GM12891 (cell line): Measurements from ENCODE around the gene MYG1.

Experiments used
- DNase-seq: peaks from one replicate; pipeline ENCODE4 v3.0.0; 2011; ENCODE audit warnings: low spot score; ENCODE audit not compliant: insufficient read length
- FAIRE-seq: peaks from 2 replicates; lab custom pipeline; 2011; peaks lifted over from hg19 to GRCh38; lab: Jason Lieb, UNC
- PAX5 ChIP-seq: IDR thresholded peaks from 2 replicates; pipeline ENCODE4 v1.6.1; 2011; ENCODE audit warnings: low read length, moderate library complexity, mild to moderate bottlenecking; ENCODE audit not compliant: insufficient read depth, severe bottlenecking
- POLR2A ChIP-seq: IDR thresholded peaks from 2 replicates; pipeline ENCODE4 v1.6.1; 2011; ENCODE audit warnings: low read depth, low read length, control low read depth
- POLR2AphosphoS5 ChIP-seq: IDR thresholded peaks from 2 replicates; pipeline ENCODE4 v1.6.1; 2011; ENCODE audit warnings: low read depth, low read length, control low read depth
- POU2F2 ChIP-seq: IDR thresholded peaks from 2 replicates; pipeline ENCODE4 v1.6.1; 2011; ENCODE audit warnings: low read depth, mild to moderate bottlenecking, control low read depth, low read length, moderate library complexity
- SPI1 ChIP-seq: IDR thresholded peaks from 2 replicates; pipeline ENCODE4 v1.6.1; 2011; ENCODE audit warnings: low read depth, low read length, control low read depth
- TAF1 ChIP-seq: IDR thresholded peaks from 2 replicates; pipeline ENCODE4 v1.6.1; 2011; ENCODE audit warnings: low read depth, low read length, control low read depth

Gene MYG1

GRCh38 chr12:53298164-53298563 is 1.3 kb upstream of the MYG1 start:
- DNase-seq (no peak), FAIRE-seq (no peak)
- TF ChIP-seq SPI1 (no peak), POU2F2 (no peak), PAX5 (no peak), TAF1 (no peak), POLR2AphosphoS5 (no peak), POLR2A (no peak)

- FAIRE-seq (no peak), DNase-seq (no peak)
- no peak for TF ChIP-seq POLR2A
These were observed 418 bp upstream of the MYG1 start for GRCh38 chr12:53299101-53299453.

GRCh38 chr12:53300187-53300586 is 692 bp downstream of the MYG1 start:
- DNase-seq (no peak), FAIRE-seq (no peak)
- TF ChIP-seq POLR2A (no peak), PAX5 (no peak), POU2F2 (no peak; the same call in 1 of the 2 replicates)

DNA sequence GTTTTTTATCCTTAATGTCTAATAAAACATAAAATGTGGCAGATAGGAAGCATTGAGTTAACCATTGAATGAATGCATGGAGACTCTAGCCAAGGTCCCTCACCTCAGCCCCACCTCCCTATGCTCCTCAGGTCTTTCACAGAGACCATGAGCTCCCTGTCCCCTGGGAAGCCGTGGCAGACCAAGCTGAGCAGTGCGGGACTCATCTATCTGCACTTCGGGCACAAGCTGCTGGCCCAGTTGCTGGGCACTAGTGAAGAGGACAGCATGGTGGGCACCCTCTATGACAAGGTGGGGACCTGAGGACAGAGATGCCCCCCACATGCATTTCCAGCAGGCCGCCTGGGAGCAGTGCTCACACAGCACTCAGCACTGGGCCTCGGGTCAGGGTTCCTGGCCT is 3.4 kb downstream of the MYG1 start:
- FAIRE-seq (no peak), DNase-seq (no peak)
- TF ChIP-seq POLR2AphosphoS5 = no peak
- no peak for TF ChIP-seq TAF1
- TF ChIP-seq SPI1 = no peak
- no peak for TF ChIP-seq POU2F2
- no peak for TF ChIP-seq PAX5
- no peak for TF ChIP-seq POLR2A

DNA sequence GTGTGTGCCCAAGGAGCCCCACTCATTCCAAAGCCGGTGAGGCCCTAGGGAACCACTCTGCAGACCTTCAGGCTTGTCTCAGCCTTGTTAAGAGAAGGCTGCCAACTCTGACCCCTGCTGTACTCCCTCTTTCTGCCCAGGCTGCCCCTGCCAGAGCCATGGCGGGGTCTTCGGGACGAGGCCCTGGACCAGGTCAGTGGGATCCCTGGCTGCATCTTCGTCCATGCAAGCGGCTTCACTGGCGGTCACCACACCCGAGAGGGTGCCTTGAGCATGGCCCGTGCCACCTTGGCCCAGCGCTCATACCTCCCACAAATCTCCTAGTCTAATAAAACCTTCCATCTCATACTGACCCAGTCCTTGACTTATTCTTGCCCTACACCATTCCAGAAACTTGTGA is 7.3 kb downstream of the MYG1 start:
- TF ChIP-seq TAF1 (no peak), POLR2A (no peak), POU2F2 (no peak), SPI1 (no peak), PAX5 (no peak), POLR2AphosphoS5 (no peak)
- no peak for FAIRE-seq

GRCh38 chr12:53308276-53308675 is 8.8 kb downstream of the MYG1 start:
- DNase-seq = no peak
- TF ChIP-seq POLR2A (no peak), POU2F2 (no peak), SPI1 (no peak), TAF1 (no peak), PAX5 (no peak), POLR2AphosphoS5 (no peak)
- no peak for FAIRE-seq

More for the DNA sequence above, 7.3 kb downstream of the MYG1 start:
- no peak for DNase-seq

DNA sequence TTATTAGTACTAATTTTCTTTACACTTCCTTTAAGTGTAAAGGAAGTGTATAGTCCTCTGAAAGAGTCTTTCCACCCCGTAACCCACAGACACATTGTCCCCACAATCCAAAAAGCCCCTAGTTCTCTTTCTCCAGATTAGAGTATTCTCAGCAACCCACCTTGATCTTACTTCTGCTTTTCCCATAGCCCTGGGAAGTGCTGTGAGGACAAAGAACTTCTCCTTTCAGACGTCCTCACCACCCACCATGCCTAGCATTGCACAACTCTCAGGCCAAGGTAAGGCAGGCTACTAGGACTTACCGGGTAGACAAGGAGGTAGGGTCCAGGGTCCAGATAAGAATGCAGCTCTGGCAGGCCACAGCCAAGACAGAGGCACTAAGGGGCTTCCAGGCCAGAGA is 14.5 kb downstream of the MYG1 start:
- 0 out of 2 replicates have a peak, but pooled peaks have one; percentile 12 for TF ChIP-seq SPI1
- no peak for TF ChIP-seq POU2F2
- no peak for FAIRE-seq
- no peak for DNase-seq

DNA sequence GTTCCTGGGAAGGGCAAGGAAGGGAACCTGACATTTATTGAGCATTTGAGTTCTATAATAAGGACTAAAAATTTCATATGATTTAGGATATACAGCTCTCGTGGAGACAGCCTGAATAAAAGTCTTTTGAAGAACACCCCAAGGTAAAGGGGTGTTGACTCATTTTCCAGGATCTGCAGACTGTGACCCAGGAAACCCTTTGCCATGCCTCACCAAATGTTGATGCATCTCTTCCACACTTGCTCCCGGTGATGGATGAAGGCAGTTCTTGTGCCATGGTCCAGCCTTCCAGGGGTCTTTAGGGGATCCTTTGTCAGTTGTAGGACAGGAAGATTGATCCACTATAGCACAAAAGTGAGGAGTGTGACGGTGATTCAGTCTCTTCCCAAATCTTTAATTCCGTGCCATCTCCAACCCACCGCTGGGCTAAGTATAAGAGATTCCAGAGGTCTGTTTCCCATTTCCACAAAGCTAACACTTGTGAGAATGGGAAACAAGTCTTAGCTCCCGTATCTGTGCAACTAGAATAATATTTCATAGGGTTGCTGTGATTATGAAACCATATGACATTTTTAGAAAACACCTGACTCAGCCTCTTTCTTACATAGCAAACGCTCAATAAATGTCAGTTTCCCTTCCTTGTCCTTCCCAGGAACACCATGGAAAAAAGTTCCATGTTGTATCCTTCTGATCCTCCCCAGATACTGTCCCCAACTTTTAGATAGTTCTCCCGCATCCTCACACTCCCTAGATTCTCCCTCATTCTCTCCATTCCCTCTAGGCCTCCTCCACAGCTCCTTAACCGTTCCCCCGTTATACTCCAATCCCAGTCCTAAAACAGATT is 21.1 kb downstream of the MYG1 start:
- TF ChIP-seq POU2F2 = no peak
- no peak for TF ChIP-seq PAX5
- TF ChIP-seq POLR2A = no peak
- no peak for TF ChIP-seq SPI1
- TF ChIP-seq TAF1 = no peak
- TF ChIP-seq POLR2AphosphoS5 = no peak
- DNase-seq = no peak
- no peak for FAIRE-seq

DNA sequence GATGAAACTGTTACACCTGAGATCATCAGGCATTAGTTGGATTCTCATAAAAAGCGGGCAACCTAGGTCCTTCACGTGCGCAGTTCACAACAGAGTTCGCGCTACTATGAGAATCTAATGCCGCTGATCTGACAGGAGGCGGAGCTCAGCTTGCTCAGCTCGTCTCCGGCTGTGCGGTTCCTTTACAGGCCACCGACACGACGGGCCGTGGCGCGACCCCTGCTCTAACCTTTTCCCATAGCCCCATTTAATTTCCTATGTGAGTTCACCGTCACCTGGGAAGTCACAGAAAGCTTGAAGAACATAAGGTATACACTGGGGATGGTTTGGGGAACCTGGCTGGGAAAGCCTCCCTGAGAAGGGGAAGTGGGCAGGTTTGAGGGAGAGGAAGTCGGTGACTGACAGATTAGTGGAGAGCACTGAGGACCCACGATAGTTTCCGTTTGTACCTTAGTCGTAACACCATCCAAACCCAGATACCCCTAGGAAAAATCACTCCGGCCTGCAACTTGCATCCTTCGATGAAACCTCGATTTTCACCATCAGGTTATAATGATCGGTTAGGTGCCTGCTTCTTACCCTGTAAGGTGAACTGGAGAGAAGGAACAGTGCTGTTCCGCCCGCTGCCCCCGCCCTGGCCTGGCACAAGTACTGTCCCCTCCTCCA is 24.8 kb downstream of the MYG1 start:
- FAIRE-seq (peak; percentile 68), DNase-seq (peak; percentile 44)
- no peak for TF ChIP-seq TAF1
- no peak for TF ChIP-seq POLR2AphosphoS5
- peak; percentile 95 for TF ChIP-seq SPI1

- TF ChIP-seq POU2F2 (no peak), PAX5 (peak; percentile 100)
- FAIRE-seq (peak; percentile 45), DNase-seq (peak; percentile 91)
These were observed 25.4 kb downstream of the MYG1 start for GRCh38 chr12:53324779-53325510.
